ENCODE data around the gene ZSWIM3. TPM values are rescaled to one million over a fixed set of nuclear protein-coding genes. Genes with fewer than 3 reads are reported as not detected.
A peak's percentile ranks its signal among the peaks of the same experiment; 100 is the strongest.

ZSWIM3 gene
- total and polyA plus RNA-seq, 2 of the 13 experiments (the other 11 are each of a cell fraction or from before 2014, with no cell fraction given) = 5.2 to 5.8 TPM

DNA sequence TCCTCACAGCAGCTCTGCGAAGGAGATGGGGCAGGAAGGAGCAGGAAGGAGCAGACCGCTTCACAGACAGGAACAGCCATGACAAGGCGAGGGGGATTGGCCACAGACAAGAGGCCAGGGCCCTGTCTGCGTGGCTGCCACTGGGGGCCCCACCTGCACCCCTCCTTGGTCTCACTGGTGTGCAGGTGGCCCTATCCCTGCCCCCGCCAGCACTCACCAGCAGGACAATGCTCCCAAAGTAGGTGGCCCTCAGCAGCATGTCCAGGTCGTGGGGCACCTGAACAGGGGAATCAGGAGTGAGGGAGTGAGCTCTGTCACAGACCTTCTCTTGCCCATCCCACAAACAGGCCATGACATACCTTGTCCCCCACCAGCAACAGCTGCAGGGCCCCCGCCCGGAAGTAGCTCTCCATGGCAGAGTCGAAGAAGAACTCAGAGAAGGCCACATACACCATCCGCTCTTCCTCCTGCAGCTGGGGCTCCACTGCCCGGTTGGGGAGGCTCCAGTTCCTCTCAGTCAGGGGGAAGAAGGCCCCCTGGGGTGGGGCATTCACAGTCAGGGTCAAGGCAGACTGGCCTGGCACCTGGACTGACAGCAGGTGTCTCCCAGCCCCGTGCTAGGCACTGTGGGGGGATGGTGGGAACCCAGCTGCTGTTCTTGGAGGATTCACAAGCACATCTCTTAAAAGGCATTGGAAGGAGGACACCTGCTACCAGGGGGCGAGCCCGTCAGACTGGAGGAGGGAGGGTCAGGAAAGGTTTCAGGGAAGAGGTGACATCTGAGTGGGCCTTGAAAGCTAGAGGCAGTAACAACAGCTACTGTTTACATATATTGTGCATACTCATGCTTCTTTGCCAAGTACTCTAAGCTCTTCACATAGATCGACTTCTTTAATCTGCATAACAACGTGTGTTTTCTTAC, 47.4 kb downstream of the ZSWIM3 start (continued):
- peak; percentile 55; the same call in 1 of the 2 replicates for TF ChIP-seq ZNF687 (CRISPR knock-in tag; IDR thresholded peaks at IDR 0.05)
- TF ChIP-seq ZBTB7A (CRISPR knock-in tag; IDR thresholded peaks at IDR 0.05) = peak; percentile 57; the same call in 1 of the 2 replicates
- peak; percentile 29 for TF ChIP-seq AGO1 (IDR thresholded peaks at IDR 0.05; ENCODE audit: low read depth, low read length, poor library complexity, severe bottlenecking)
- TF ChIP-seq NR3C1 (CRISPR knock-in tag; IDR thresholded peaks at IDR 0.05) = no peak
- no peak for TF ChIP-seq SUZ12 (IDR thresholded peaks at IDR 0.05; ENCODE audit: low read depth, low read length)
- TF ChIP-seq RXRA (CRISPR knock-in tag; IDR thresholded peaks at IDR 0.05) = peak; percentile 44; the same call in 1 of the 2 replicates
- no peak for TF ChIP-seq ZNF34 (CRISPR knock-in tag; IDR thresholded peaks at IDR 0.05; ENCODE audit: borderline replicate concordance)
- TF ChIP-seq DPF2 (CRISPR knock-in tag; IDR thresholded peaks at IDR 0.05; ENCODE audit: borderline replicate concordance, low read depth) = no peak

All from HepG2 (cell line).